ENCODE results near the gene SPDYE17. TPM values are rescaled to one million over a fixed set of nuclear protein-coding genes. Genes with fewer than 3 reads are reported as not detected.
"Not testable (repeated sequence)": the region's sequence is repeated elsewhere in the genome, so short reads cannot be mapped to it uniquely, and the experiment has no call there.

SPDYE17 gene
- total RNA-seq (2021), result not detected in 2 replicates
- long read RNA-seq, result 0 reads

GRCh38 chr7:77032261-77032660, at the start of gene SPDYE17:
Gene SPDYE17 (minus strand): TSS chr7:77032361. CDS start chr7:77030570, 1,791 bp downstream.
- not testable (repeated sequence) for H2BK5ac ChIP-seq (ENCODE audit: insufficient read length, low read length); H4K20me1 ChIP-seq (ENCODE audit: control insufficient read depth, insufficient read depth, insufficient read length); H3K27ac Mint-ChIP-seq

GRCh38 chr7:77080236-77080635, 48.1 kb upstream of the SPDYE17 start:
- not testable (repeated sequence) for H3K27ac Mint-ChIP-seq; H2BK5ac ChIP-seq (ENCODE audit: insufficient read length, low read length); H3K36me3 Mint-ChIP-seq (ENCODE audit: insufficient read depth in 1 of 3, low read depth in 3 of 3); H2AFZ ChIP-seq (ENCODE audit: low read length); H4K5ac ChIP-seq (ENCODE audit: insufficient read length, low read depth, low read length); H3K4me1 ChIP-seq (ENCODE audit: insufficient read depth, low read length); H4K20me1 ChIP-seq (ENCODE audit: control insufficient read depth, insufficient read depth, insufficient read length); H3K4me2 ChIP-seq (ENCODE audit: insufficient read depth, insufficient read length, low read length); H3K27ac ChIP-seq (ENCODE audit: insufficient read length, low read depth, low read length); H3K4ac ChIP-seq (ENCODE audit: low read depth, low read length); H3K79me2 ChIP-seq (ENCODE audit: insufficient read depth, low read length); H2BK20ac ChIP-seq (ENCODE audit: low read depth, low read length, poor library complexity, severe bottlenecking); H4K8ac ChIP-seq (replicated peaks; ENCODE audit: insufficient read length, low read depth, low read length); H3K23me2 ChIP-seq (ENCODE audit: insufficient read length, low read depth, low read length, poor library complexity, severe bottlenecking); H3K18ac ChIP-seq (ENCODE audit: insufficient read length, low read depth, low read length); H3K56ac ChIP-seq (ENCODE audit: insufficient read length, low read depth, low read length); H3K9ac ChIP-seq (ENCODE audit: extremely low read depth, insufficient read length, low read length); H3K27me3 Mint-ChIP-seq (ENCODE audit: low read depth); H3K23ac ChIP-seq (ENCODE audit: insufficient read length, low read depth, low read length); H4K91ac ChIP-seq (ENCODE audit: insufficient read length, low read depth, low read length); H3T11ph ChIP-seq (ENCODE audit: low read length); H3K14ac ChIP-seq (ENCODE audit: insufficient read depth, low read length); H2BK12ac ChIP-seq (ENCODE audit: insufficient read length, low read depth, low read length); H3K9me3 Mint-ChIP-seq; H3K79me1 ChIP-seq (ENCODE audit: insufficient read depth, low read depth, low read length, poor library complexity, severe bottlenecking); H2BK15ac ChIP-seq (ENCODE audit: low read depth, low read length); H2BK120ac ChIP-seq (ENCODE audit: low read depth, low read length, poor library complexity, severe bottlenecking); H3K4me3 Mint-ChIP-seq; H3K9me3 ChIP-seq (ENCODE audit: control insufficient read depth, low read depth, low read length); H3K4me1 Mint-ChIP-seq; DNase-seq; H3K27me3 ChIP-seq (ENCODE audit: insufficient read depth, low read length); H2AK5ac ChIP-seq (ENCODE audit: insufficient read length, low read length)
- WGBS (ENCODE audit: extremely low coverage, insufficient read length, low lambda C conversion rate), result no CpG with 5 or more reads among the region's 2 CpGs

More at GRCh38 chr7:77032261-77032660, at the start of gene SPDYE17:
- not testable (repeated sequence) for H4K8ac ChIP-seq (replicated peaks; ENCODE audit: insufficient read length, low read depth, low read length); H4K5ac ChIP-seq (ENCODE audit: insufficient read length, low read depth, low read length); H3K14ac ChIP-seq (ENCODE audit: insufficient read depth, low read length); H2BK12ac ChIP-seq (ENCODE audit: insufficient read length, low read depth, low read length); H3K4me1 ChIP-seq (ENCODE audit: insufficient read depth, low read length); H2BK120ac ChIP-seq (ENCODE audit: low read depth, low read length, poor library complexity, severe bottlenecking); DNase-seq; H3K18ac ChIP-seq (ENCODE audit: insufficient read length, low read depth, low read length); H3K27me3 Mint-ChIP-seq (ENCODE audit: low read depth); H3K4me2 ChIP-seq (ENCODE audit: insufficient read depth, insufficient read length, low read length); H3K4me3 Mint-ChIP-seq; H3K79me1 ChIP-seq (ENCODE audit: insufficient read depth, low read depth, low read length, poor library complexity, severe bottlenecking); H3K27me3 ChIP-seq (ENCODE audit: insufficient read depth, low read length); H3K9ac ChIP-seq (ENCODE audit: extremely low read depth, insufficient read length, low read length); H3K56ac ChIP-seq (ENCODE audit: insufficient read length, low read depth, low read length); H3K79me2 ChIP-seq (ENCODE audit: insufficient read depth, low read length); H3K4ac ChIP-seq (ENCODE audit: low read depth, low read length); H3K36me3 Mint-ChIP-seq (ENCODE audit: insufficient read depth in 1 of 3, low read depth in 3 of 3); H2BK20ac ChIP-seq (ENCODE audit: low read depth, low read length, poor library complexity, severe bottlenecking); H3T11ph ChIP-seq (ENCODE audit: low read length); H2AFZ ChIP-seq (ENCODE audit: low read length); H3K23me2 ChIP-seq (ENCODE audit: insufficient read length, low read depth, low read length, poor library complexity, severe bottlenecking); H3K9me3 ChIP-seq (ENCODE audit: control insufficient read depth, low read depth, low read length); H4K91ac ChIP-seq (ENCODE audit: insufficient read length, low read depth, low read length); H3K4me1 Mint-ChIP-seq; H2AK5ac ChIP-seq (ENCODE audit: insufficient read length, low read length); H3K27ac ChIP-seq (ENCODE audit: insufficient read length, low read depth, low read length); H3K9me3 Mint-ChIP-seq; H2BK15ac ChIP-seq (ENCODE audit: low read depth, low read length); H3K23ac ChIP-seq (ENCODE audit: insufficient read length, low read depth, low read length)
- no CpG with 5 or more reads among the region's 8 CpGs for WGBS (ENCODE audit: extremely low coverage, insufficient read length, low lambda C conversion rate)

Measured in H9 (cell line).